Measurements from ENCODE around the gene DNAJC4. TPM values are rescaled to one million over a fixed set of nuclear protein-coding genes. Genes with fewer than 3 reads are reported as not detected.

Gene DNAJC4
- total RNA-seq, 1 experiment from 2014 or later: 26.0 TPM

- TF ChIP-seq AFF4 (CRISPR knock-in tag; IDR thresholded peaks at IDR 0.05; ENCODE audit: borderline replicate concordance) (no peak), CREM (CRISPR knock-in tag; IDR thresholded peaks at IDR 0.05) (peak; percentile 26; the same call in 1 of the 2 replicates), USF2 (CRISPR knock-in tag; IDR thresholded peaks at IDR 0.05) (0 out of 2 replicates have a peak, but pooled peaks have one; percentile 23), ESRRA (CRISPR knock-in tag; IDR thresholded peaks at IDR 0.05; ENCODE audit: borderline replicate concordance) (no peak), TP53 (CRISPR knock-in tag; IDR thresholded peaks at IDR 0.05) (no peak; the same call in 1 of the 2 replicates)
- TF ChIP-seq, protein P1, sequence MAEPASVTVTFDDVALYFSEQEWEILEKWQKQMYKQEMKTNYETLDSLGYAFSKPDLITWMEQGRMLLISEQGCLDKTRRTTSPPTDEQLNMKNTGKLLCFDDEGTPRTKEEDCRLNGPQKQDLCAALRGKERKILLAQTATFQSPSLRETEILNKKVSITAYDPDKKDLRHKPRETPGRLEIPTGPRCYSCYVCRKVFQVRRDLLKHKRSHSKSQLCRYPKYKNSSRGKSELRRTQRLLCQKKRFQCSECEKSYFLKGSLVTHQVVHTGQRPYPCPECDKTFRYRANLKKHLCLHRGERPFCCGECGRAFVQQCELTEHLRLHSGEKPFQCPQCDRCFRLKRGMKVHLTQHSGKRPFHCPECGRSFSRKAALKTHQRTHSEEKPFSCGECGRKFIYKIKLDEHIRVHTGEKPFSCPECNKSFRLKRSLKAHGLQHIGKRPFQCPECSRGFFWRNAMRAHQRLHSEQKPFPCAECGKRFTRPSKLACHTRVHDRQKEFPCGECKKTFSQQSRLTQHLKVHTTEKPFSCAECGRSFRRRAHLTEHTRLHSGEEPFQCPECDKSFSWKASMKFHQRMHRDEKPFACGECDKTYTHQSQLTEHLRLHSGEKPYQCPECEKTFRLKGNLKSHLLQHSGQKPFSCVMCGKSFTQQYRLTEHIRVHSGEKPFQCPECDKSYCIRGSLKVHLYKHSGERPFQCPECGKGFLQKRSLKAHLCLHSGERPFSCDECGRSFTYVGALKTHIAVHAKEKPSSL (CRISPR knock-in tag; conservative IDR thresholded peaks at IDR 0.05): no peak
Measured at GRCh38 chr11:64251016-64251752, 20.8 kb downstream of the DNAJC4 start, which contains the start of gene PLCB3 (continued).

DNA sequence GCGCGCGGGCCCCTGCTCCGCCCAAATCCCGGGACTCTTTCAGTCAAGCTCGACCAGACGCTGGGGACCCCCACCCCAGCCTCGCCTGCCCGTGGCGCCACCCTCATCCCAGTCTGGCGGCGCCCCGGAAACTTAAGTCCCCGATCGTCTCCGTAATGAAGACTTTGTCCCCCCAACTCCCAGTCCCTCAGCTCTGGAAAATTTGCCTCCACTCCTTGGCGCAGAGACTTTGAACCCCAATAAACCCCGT lies 21.3 kb downstream of the DNAJC4 start:
- POLR2A ChIA-PET: interaction anchor here (0.6 to 3.7 kb wide), 6 partner anchors 10 to 35 kb away, joined by 3 to 25 read pairs (median 6); partner anchors contain the start of genes NUDT22 and TRPT1
- Mint-ChIP-seq H3K9me3 (no peaks in the 10 kb centered on the region), H3K36me3 (peaks cover 2% of the 10 kb centered on the region), H3K27ac (peak overlapping the region; percentile 45; the same call in 1 of the 2 replicates), H3K27me3 (ENCODE audit: low read depth) (no peaks in the 10 kb centered on the region), H3K4me3 (peak overlapping the region; percentile 90), H3K4me1 (peaks cover 42% of the 10 kb centered on the region)
- TF ChIP-seq ZNF396 (CRISPR knock-in tag; IDR thresholded peaks at IDR 0.05; ENCODE audit: borderline replicate concordance): no peak
- TF ChIP-seq ELF4 (CRISPR knock-in tag; IDR thresholded peaks at IDR 0.05; ENCODE audit: low read depth): no peak
- no peak for TF ChIP-seq CREB1 (CRISPR knock-in tag; IDR thresholded peaks at IDR 0.05)
- TF ChIP-seq, protein P2, sequence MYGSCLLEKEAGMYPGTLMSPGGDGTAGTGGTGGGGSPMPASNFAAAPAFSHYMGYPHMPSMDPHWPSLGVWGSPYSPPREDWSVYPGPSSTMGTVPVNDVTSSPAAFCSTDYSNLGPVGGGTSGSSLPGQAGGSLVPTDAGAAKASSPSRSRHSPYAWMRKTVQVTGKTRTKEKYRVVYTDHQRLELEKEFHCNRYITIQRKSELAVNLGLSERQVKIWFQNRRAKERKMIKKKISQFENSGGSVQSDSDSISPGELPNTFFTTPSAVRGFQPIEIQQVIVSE (CRISPR knock-in tag; IDR thresholded peaks at IDR 0.05; ENCODE audit: borderline replicate concordance): no peak
- TF ChIP-seq, protein P3, sequence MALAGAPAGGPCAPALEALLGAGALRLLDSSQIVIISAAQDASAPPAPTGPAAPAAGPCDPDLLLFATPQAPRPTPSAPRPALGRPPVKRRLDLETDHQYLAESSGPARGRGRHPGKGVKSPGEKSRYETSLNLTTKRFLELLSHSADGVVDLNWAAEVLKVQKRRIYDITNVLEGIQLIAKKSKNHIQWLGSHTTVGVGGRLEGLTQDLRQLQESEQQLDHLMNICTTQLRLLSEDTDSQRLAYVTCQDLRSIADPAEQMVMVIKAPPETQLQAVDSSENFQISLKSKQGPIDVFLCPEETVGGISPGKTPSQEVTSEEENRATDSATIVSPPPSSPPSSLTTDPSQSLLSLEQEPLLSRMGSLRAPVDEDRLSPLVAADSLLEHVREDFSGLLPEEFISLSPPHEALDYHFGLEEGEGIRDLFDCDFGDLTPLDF (CRISPR knock-in tag; IDR thresholded peaks at IDR 0.05): no peak
- no peak for TF ChIP-seq ZNF512 (CRISPR knock-in tag; IDR thresholded peaks at IDR 0.05; ENCODE audit: borderline replicate concordance)
- no peak for TF ChIP-seq ZNF671 (CRISPR knock-in tag; IDR thresholded peaks at IDR 0.05)
- no peak for TF ChIP-seq ZBTB43 (CRISPR knock-in tag; IDR thresholded peaks at IDR 0.05)
- TF ChIP-seq ZBTB21 (CRISPR knock-in tag; IDR thresholded peaks at IDR 0.05; ENCODE audit: borderline replicate concordance): no peak
- no peak for TF ChIP-seq FOXJ3 (CRISPR knock-in tag; IDR thresholded peaks at IDR 0.05; ENCODE audit: borderline replicate concordance)
- TF ChIP-seq, protein P1 (CRISPR knock-in tag; conservative IDR thresholded peaks at IDR 0.05): no peak
- no peak for TF ChIP-seq NFE2L1 (CRISPR knock-in tag; IDR thresholded peaks at IDR 0.05)
- CTCF ChIA-PET: interaction anchor here (0.5 to 5.3 kb wide), 22 partner anchors 9 to 379 kb away, joined by 3 to 75 read pairs (median 14); partner anchors contain the start of genes CATSPERZ, CCDC88B, DNAJC4 and ESRRA
- ATAC-seq (no peak), DNase-seq (ENCODE audit: low spot score) (no peak)

All from WTC11 (cell line).